ENCODE data around the gene KANTR.

DNA sequence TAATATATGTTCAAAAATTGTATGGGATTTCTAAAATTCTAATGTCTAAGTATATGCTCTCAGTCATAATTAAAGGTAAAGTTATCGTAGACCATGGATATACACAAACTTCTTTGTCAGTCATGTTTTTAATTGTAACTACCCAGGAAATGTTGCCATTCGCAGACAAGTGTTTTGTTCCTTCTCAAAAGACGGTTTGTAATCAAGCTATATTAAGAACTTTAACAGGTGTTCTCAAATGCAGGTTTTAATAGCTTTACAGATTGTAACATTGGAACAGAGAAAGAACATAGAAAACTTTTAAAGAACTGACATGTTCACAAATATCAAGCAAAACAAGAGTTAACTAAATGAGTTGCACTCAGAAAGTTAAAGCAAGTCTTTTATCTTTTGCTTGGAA lies 72.2 kb downstream of the KANTR start:
- TF ChIP-seq, protein P1, sequence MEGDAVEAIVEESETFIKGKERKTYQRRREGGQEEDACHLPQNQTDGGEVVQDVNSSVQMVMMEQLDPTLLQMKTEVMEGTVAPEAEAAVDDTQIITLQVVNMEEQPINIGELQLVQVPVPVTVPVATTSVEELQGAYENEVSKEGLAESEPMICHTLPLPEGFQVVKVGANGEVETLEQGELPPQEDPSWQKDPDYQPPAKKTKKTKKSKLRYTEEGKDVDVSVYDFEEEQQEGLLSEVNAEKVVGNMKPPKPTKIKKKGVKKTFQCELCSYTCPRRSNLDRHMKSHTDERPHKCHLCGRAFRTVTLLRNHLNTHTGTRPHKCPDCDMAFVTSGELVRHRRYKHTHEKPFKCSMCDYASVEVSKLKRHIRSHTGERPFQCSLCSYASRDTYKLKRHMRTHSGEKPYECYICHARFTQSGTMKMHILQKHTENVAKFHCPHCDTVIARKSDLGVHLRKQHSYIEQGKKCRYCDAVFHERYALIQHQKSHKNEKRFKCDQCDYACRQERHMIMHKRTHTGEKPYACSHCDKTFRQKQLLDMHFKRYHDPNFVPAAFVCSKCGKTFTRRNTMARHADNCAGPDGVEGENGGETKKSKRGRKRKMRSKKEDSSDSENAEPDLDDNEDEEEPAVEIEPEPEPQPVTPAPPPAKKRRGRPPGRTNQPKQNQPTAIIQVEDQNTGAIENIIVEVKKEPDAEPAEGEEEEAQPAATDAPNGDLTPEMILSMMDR (IDR thresholded peaks at IDR 0.05) = no peak
- no peak for TF ChIP-seq POLR2A (IDR thresholded peaks at IDR 0.05)
